GM21367 (cell line): ENCODE measurements around the gene SEMA6A.
A peak's percentile ranks its signal among the peaks of the same experiment; 100 is the strongest.

Experiments
- ATAC-seq: cut with Tn5 transposase; IDR thresholded peaks from one replicate; pipeline ENCODE4 v1.9.1; 2021; ENCODE audit not compliant: unreplicated experiment

Gene SEMA6A, protein sequence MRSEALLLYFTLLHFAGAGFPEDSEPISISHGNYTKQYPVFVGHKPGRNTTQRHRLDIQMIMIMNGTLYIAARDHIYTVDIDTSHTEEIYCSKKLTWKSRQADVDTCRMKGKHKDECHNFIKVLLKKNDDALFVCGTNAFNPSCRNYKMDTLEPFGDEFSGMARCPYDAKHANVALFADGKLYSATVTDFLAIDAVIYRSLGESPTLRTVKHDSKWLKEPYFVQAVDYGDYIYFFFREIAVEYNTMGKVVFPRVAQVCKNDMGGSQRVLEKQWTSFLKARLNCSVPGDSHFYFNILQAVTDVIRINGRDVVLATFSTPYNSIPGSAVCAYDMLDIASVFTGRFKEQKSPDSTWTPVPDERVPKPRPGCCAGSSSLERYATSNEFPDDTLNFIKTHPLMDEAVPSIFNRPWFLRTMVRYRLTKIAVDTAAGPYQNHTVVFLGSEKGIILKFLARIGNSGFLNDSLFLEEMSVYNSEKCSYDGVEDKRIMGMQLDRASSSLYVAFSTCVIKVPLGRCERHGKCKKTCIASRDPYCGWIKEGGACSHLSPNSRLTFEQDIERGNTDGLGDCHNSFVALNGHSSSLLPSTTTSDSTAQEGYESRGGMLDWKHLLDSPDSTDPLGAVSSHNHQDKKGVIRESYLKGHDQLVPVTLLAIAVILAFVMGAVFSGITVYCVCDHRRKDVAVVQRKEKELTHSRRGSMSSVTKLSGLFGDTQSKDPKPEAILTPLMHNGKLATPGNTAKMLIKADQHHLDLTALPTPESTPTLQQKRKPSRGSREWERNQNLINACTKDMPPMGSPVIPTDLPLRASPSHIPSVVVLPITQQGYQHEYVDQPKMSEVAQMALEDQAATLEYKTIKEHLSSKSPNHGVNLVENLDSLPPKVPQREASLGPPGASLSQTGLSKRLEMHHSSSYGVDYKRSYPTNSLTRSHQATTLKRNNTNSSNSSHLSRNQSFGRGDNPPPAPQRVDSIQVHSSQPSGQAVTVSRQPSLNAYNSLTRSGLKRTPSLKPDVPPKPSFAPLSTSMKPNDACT

DNA sequence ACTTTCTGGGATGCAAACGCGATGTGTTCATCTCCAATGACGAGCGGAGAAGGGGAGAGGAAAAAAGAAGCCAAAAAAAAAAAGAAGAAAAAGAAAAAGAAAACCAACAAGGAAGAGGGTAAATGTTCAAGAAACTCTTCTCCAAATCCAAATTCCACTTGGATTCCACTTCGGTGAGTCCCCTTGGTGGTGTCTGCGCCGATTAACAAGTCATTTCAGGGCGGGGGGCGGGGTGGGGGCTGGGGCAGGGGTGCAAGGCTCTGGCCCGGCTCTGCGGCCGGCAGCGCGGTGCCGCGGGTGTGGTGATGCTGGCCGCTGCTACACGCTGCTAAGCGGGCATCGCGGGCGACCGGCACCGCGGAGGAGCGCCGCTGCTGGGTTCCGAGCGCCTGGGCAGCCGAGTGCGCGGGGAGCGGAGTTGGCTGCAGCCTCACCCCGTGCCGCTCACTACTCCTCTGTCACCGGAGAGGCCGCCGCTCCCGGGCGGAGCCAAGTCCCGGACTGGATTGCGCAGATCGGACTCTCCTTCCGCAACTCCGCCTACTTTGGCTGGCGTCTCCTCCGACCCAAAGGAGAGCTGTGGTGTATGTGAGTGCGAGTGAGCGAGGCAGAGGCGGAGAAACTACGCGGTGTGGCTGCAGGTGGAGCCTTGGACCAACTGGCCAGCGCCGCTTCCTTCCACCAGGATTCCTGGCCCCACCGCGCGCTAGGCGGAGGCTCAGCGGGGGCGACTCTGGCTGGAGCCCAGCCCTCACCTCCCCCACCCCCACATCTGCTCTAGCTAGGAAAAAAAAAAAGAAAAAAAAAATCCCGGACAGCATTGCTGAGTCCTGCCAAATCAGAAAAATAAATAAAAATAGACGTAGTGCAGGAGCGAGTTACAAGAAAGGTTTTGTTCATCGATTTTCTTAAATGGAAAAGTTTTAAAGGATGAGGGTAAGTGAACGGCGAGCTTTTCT, at the start of gene SEMA6A:
Gene SEMA6A (minus strand): TSS at position 457 of the 959 bp plus-strand sequence. CDS start 69,879 bp downstream, outside the sequence.
- peak; percentile 56 for ATAC-seq

DNA sequence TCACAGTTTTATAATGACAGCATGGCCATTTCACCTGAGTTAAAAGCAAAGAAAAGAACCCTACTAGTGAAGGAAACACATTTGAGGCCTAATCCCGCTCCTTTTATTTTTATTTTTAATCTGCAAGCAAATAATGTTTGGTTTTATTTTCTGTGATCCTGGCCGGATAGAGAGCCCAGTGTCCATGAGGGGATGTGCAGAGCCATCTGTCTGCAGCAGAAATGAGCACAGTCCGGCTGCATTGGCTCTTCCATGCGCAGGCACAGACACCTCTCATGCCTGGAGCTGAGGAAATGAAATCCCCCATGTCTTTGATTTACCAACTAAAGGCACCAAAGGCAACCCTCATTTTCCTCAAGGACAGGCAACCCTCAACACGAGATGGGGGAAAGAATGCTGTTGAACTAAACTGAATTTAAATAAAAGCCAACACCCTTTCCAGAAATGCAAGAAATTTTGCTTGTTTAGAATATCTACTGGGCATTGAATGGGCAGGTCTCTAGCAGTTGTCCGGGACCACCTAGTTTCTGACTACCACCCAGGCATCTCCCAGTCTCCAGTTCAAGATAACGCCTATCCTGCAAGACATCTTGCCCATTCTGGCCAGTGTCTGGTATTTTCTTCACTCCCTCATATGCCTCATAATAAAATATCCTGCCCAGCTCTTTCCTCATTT, 47.9 kb upstream of the SEMA6A start:
- no peak for ATAC-seq

DNA sequence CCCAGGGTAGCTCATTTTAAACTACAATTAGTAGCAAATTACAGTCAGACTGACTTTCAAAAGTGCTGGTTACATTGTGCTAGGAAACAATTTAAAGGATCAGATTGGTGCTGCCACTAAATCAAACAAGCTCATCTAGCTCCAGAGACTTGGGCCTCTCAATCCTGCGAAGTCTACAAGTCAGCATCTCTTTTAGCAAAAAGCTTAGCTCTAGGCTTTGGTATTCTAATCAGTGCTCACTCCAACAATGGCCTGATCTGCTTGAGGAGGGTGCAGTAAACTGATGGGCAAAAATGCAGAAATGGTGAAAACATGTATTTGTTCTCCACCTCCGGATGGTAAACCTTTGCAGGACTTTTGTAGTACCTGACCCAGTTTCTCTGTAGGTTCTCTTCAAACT, 47.0 kb upstream of the SEMA6A start:
- ATAC-seq = no peak

DNA sequence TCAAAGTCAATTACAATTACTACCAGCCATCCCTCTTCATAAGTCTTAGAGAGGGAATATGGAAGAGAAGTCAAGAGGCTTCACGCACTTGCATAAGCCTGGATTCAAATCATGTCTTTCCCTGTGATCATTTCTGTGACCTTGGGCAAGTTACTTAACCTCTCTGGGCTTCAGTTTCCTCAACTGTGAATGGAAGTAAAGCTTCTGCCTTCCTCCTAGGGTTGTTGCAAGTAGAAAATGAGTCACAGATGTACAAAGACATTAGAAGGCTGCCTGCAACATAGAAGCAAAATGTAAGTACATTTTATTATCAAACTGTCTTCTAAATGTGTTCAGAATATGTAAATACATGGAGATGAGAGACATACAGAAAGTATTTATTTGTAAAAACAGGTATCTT, 42.3 kb upstream of the SEMA6A start:
- ATAC-seq = no peak

DNA sequence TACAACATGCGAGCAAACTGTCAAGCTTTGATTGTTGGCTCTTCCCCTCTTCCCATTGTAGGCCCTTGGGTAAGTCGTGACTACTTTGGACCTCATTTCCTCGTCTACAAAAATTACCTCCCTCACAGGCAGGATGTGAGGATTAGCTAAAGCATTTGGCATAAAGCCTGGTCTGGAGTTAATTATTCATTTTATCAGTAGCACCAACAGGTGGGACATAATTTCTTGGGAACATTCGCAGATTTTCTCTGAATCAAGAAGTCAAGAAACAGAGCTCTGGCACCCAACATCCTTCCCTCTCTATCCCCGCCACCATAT, 39.9 kb upstream of the SEMA6A start:
- no peak for ATAC-seq

DNA sequence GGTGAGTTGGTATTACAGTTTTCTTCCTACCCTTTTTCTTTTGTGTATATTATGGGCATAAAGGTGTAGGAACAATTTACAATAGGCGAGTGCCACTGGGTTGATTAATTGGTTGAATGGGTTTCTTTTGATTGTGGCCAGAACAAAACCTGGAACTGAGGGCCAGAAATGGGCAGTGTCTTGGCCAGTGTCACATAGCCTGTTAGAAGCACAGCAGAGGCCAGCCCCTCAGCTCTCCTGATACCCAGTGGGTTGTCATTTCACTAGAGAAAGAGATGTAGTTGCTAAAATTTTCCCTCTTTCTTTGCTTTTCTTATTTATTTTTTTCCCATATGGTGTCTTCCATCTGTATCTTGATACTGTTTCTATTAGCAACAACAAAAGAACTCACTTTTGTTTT, 38.8 kb upstream of the SEMA6A start:
- no peak for ATAC-seq

DNA sequence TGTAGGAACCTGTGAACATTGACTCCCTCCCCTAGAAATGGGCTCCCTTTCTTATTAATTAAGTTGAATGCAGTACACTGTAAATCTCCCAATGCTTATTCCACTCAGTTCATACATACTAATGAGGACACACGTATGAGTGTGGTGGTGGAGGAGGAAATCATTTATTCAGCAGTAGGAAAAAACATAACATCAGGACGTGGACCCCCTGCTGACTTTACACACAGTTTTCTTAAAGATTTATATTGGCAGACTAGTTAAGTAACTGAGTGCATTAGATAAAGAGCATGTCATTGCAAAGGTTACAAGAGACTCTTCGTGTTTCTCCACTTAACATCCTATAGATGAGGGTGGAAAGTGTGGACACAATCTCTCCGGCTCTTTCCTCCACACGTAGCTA, 37.8 kb upstream of the SEMA6A start:
- no peak for ATAC-seq

DNA sequence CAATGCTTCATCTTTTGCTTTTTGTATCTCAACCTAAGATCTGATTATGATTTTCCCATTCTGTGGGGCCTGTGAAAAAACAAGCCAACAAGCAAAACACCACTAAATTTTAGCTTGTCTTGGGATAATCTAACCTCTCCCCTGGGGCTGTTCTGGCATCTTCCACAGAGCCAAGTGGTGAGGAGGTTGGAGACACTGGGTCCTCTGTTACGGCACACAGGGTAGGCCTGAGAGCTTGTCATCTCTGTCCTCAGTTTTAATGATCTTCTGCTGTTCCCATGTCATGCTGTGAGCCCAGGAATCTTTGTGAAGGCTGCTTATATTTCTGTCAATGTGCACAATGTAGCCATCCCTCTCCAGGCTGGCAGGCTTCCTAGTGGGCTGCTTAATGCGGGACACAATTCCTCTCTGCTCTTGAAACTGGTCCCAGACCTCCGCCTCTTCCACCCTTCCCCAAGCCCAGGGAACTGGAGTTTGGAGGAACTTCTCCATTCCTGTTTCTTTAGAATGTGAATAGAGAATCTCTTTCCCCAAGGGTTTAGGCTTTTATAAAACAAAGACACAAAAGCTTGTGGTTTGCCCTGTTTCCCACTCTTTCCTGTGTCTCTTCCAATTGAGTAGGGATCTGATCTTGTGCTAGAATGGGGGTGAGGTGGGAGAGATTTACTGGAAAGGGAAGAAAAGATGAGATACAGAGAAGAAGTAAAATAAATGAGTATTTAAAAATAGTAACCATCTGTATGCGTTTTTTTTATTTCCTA, 30.9 kb upstream of the SEMA6A start:
- no peak for ATAC-seq

DNA sequence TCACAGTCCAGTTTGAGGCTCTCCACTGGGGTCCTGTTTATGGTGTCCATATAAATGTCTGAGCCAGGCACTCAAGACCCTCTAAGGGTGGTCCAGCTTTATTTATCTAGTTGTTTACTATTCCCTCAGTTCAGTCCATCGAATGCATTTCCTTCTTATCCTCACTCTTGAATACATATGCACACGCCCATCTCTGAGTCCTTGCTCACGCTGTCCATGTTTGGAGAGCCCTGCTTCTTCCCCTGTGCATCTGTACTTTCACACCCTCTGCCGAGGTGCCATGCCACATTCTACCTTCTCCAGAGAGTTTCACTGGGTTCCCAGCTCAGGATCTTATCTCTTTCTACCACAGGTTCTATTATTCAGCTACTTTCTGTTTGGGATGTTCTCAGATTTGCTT, 30.2 kb upstream of the SEMA6A start:
- no peak for ATAC-seq

DNA sequence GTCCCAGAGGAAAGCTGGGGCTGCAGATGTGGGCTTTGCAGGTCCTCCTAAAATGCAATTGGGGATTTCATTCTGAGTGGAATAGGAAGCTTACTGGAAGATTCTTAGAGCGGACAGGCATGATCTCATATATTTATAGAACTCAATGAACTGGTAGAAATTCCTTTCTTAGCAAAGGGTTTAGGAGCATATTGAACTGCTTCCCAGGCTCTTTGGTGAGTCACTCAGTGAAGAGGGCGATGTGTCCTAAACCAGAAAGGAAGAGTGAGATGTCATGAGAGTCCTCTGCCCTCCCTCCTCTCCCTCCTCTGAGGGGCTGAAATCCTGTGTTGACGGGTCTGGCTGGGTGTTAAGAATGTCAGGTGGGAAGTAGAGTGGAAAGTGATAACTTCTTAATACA, 26.3 kb upstream of the SEMA6A start:
- ATAC-seq = no peak

DNA sequence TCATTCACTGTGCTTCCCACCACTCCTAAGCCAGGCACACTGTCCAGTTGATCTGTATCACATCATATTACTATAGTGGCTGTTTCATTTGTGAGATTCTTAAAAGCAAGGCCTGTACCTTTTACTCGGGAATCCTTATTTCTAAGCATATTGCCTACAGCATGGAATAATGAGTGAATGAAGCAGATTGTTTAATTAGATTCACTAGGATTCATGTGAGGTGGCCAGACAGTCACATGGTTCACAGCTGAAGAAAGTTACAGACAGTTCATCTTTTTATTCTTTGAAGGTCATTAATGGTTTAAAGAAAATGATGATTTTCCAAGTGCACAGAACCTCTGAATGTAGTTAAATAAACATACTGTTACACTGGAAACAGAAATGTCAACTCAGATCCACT, 24.3 kb upstream of the SEMA6A start:
- ATAC-seq = no peak

DNA sequence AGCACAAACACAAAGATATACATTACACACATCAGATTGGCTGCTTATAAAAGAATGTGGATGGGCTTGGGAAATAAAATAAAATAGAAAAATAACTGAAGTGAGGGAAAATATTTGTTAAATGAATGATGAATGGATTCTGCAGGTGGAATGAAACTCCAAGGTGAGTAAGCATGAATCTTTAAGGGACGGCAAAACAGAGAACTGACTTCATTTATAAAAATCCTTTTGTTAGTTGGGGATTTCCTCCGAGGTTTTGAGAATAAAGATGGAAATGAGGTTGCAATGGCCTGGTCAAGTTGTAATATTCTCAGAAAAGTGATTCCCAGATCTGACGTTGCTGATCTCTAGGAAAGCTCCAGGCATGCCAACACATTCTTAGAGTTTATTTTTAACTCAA, 20.9 kb upstream of the SEMA6A start:
- no peak for ATAC-seq

DNA sequence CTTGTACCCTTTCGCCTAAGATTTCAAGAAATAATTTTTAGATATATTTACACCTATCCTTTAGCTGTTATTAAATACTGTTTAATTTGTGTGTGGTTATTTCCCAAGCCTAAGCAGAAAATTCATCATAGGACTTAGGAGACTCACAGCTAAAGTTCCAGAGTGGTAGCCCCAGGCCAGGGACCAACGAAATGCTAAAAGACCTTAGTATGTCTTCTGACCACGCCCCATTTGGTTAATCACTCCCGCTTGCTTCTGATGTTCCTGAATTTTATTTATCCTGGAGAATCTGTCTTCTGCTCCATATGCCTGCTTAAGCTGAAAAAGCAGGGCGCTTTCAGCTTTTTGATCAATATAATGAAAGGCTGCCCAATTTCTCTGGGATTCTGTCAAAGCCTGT, 18.7 kb upstream of the SEMA6A start:
- ATAC-seq = no peak

DNA sequence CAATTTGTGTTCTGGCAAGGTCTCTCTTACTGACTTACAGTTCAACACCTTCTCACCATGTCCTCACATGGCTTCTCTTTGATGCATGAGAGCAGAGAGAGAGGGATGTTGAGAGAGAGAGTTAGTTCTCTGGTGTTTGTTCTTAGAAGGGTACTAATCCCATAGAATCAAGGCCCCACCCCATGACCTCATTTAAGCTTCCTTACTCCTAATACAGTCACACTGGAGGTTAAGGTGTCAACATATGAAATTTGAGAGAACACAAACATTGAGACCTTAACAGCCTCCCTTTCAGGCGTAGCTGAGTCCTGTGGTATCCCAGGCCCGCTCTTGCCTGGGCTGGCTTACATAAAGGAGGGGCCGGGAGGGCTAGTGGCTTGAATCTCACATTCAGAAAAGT, 10.6 kb upstream of the SEMA6A start:
- no peak for ATAC-seq

DNA sequence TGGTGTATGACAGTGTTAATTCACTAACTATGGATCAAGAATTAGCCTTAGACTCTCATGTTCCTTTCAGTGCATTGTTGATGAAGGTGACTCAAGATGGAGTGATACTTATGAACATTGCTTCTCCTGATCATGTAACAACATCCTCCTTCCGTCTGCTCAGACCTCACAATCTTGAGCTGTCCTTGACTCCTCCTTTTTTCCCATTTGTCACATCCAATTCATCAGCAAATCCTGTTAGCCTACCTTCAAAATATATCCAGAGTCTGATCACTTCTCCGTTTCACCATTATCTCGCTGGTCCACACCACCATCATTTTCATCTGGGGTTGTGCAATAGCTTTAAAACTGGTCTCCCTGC, 9.2 kb upstream of the SEMA6A start:
- ATAC-seq = no peak

DNA sequence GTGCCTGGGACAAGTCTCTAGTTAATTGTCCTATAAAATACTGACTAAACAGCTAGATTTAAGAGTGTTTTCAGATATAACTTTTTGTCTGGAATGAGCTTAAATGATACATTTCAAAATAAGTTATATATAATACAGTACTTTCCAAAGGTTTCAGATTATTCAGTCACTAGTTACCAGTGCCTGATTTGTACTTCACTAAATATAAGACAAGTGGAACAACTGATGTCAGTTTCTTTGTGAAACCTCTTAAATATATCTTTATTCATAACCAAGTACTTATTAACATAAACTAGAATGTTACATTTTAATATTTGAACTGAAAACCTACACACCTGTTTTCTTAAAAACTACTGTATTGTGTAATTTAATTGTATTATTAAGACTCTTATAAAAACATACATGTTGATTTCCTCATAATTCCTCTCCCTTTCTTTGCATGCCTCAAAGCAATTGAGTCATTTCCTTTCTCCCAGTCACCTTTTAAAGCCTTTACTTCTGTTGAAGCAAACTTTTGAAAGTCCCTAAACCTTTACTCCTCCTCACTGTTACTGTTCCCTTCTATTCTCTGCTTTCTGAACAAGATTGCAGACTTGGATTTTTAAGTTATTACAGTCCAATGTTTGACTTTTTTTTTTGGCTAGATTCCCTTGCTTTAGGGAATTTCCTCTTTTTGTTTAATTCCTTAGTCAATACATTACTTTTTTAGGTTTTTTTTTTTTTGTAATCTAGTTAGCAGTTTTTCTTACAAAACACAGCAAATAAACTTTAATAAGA, 8.7 kb upstream of the SEMA6A start:
- no peak for ATAC-seq

DNA sequence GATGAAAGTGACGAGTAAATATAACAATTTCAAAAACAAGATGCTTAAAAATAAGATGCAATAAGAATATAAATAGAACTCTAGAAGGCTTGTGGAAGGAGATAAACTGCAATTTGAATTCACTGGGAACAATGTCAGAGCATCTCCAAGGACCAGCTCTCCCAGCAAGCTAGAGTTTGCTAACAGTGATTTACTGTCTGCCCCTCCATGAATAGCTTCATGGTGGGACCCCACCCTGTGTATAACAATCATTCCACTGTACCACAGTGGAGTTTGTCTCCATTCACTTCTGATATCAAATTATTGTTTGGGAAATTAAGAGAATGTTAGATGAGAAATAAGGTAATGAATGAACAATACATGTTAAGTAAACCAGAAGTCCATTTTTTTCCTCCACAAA, 7.3 kb upstream of the SEMA6A start:
- no peak for ATAC-seq

DNA sequence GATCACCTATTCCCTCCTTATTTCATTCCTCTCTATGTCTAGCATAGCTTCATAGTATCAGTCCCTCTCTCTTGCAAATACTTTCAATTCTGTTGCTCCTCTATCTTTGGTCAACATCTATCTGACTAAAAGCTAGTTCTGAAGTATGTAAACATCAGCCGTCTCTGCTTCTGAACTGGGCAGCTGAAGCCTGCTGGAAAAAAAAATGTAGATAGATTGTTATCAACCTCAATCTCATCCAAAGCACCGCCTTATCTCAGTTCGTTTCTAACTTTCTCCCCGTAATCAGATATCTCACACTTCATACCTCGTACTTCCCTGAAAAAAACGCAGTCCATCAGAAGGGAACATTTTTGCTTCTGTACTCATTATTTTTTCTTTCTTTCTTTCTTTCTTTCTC, 4.5 kb upstream of the SEMA6A start:
- ATAC-seq = no peak

DNA sequence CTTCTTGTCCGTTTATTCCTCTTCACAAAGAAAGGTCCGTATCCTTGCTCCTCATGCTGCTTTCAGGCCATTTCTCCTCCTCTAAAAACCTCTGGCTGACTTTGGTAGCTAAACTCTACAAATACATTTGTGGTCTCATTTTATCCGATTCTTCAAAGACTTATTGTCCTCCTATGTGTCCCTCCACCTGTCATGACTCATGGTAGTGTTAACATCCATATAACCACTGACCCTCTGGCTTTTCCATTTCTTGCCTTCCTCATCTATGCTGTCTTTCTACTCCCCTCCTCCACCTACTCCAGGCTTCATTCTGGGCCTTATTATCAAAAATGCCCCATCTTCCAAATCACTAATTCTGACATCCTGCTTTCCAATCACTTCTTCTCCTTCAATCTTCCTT, 4.1 kb upstream of the SEMA6A start:
- ATAC-seq = no peak
